ENCODE results near the gene WAPL.
"Not testable (repeated sequence)": the region's sequence is repeated elsewhere in the genome, so short reads cannot be mapped to it uniquely, and the experiment has no call there.

WAPL gene

DNA sequence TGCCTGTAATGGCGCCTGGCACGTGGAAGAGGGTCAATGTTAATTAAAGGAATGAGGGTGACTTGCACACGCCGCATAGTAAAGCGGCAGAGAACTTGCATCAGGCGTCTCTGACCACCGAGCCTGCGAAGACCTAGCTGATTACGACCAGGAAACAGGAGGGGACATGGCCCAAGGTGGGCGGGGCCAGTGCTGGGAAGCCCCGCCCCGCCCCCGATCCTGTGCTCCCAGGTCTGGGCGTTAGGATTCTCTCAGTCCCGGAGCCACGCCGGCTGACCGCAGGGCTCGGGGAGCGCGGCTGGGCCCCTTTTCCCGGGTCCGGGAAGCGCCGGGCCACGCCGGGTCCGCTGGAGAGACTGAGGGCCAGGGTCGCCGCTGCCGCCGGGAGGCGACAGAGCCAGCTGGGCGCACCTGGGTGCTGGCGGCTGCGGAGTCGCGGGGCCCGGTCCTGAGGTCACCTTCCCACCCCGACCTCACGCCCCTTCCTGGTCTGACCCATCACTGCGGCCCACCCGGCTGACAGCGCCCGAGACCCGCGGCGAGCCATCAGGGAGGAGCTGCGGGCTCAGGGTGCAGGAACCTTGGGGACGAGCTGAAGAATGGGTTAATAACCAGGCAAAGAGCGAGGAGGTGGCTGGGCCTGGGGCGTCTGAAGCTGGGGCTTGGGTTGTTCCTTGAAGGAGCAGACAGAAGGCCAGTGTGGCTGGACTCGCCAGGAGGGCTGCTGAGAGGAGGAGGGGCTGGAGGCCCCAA, 132.0 kb downstream of the WAPL start:
- H3K27ac ChIP-seq (replicated peaks; ENCODE audit: low read length) = no peak overlapping the region
- H2BK12ac ChIP-seq (ENCODE audit: low read length) = no peak overlapping the region
- peak overlapping the region; percentile 78 for H3K9ac ChIP-seq (ENCODE audit: low read depth, low read length, poor library complexity)
- no peaks in the 10 kb centered on the region for H3K36me3 ChIP-seq (replicated peaks in 1 of 2; ENCODE audit: control insufficient read depth in 2 of 2, insufficient read depth in 2 of 2, low read length in 2 of 2)
- H3K4ac ChIP-seq (ENCODE audit: low read length) = no peak overlapping the region
- H3K14ac ChIP-seq (ENCODE audit: low read length) = no peak overlapping the region
- peaks cover 2% of the 10 kb centered on the region for H3K79me1 ChIP-seq (ENCODE audit: low read depth, low read length)
- no peak for DNase-seq (ENCODE audit: low spot score)
- WGBS, 2 donors (ENCODE audit: extremely low coverage in 2 of 2, insufficient read length in 2 of 2, insufficient replicate concordance in 1 of 2) = no CpG with 5 or more reads among the region's 53 CpGs
- no peak overlapping the region for H2BK15ac ChIP-seq (ENCODE audit: low read length)
- peaks cover 0 to 69% (median 6%) of the 10 kb centered on the region in 3 experiments for H3K27me3 ChIP-seq (ENCODE audit: control insufficient read depth in 3 of 3, insufficient read depth in 3 of 3, low read depth in 1 of 3, low read length in 3 of 3)
- H3K18ac ChIP-seq (ENCODE audit: low read length) = peak overlapping the region; percentile 74
- peaks cover 0 to 8% of the 10 kb centered on the region in 2 donors for H3K4me1 ChIP-seq (ENCODE audit: control insufficient read depth in 2 of 2, insufficient read depth in 1 of 2, low read depth in 1 of 2, low read length in 2 of 2)
- H2BK120ac ChIP-seq (ENCODE audit: low read depth, low read length) = peak overlapping the region; percentile 7
- H3K4me2 ChIP-seq (ENCODE audit: insufficient read depth, low read length, poor library complexity, severe bottlenecking) = peak overlapping the region; percentile 70
- no peak overlapping the region for H4K91ac ChIP-seq (ENCODE audit: low read depth, low read length, poor library complexity)
- H3K23ac ChIP-seq (ENCODE audit: low read depth, low read length, poor library complexity) = peak overlapping the region; percentile 82
- H3K4me3 ChIP-seq (ENCODE audit: low read length in 2 of 2) = peak overlapping the region in 1 of 2 donors; percentile 78
- no peak overlapping the region for H2BK5ac ChIP-seq (ENCODE audit: low read length)
- H2AK5ac ChIP-seq (ENCODE audit: low read depth, low read length) = no peak overlapping the region
- H2AFZ ChIP-seq (ENCODE audit: low read length) = peak overlapping the region; percentile 72
- no peaks in the 10 kb centered on the region for H3K9me3 ChIP-seq (replicated peaks in 1 of 2; ENCODE audit: control insufficient read depth in 2 of 2, insufficient read depth in 1 of 2, low read depth in 1 of 2, low read length in 2 of 2)
- H4K8ac ChIP-seq (ENCODE audit: low read depth, low read length) = peak overlapping the region; percentile 93

DNA sequence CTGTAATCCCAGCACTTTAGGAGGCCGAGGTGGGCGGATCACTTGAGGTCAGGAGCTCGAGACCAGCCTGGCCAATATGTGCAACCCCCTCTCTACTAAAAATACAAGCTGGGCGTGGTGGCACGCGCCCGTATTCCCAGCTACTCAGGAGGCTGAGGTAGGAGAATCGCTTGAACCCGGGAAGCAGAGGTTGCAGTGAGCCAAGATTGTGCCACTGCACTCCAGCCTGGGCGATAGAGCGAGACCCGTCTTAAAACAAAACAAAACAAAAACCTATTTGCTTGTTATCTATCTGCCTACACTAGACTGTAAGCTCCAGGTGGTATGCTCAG, 132.5 kb downstream of the WAPL start:
- H3K14ac ChIP-seq (ENCODE audit: low read length); H2AK5ac ChIP-seq (ENCODE audit: low read depth, low read length); H3K4me1 ChIP-seq (ENCODE audit: control insufficient read depth in 2 of 2, insufficient read depth in 1 of 2, low read depth in 1 of 2, low read length in 2 of 2); H3K79me1 ChIP-seq (ENCODE audit: low read depth, low read length); H2BK5ac ChIP-seq (ENCODE audit: low read length); H3K9ac ChIP-seq (ENCODE audit: low read depth, low read length, poor library complexity); H4K91ac ChIP-seq (ENCODE audit: low read depth, low read length, poor library complexity); DNase-seq (ENCODE audit: low spot score); H2BK15ac ChIP-seq (ENCODE audit: low read length); H3K23ac ChIP-seq (ENCODE audit: low read depth, low read length, poor library complexity); H2BK120ac ChIP-seq (ENCODE audit: low read depth, low read length); H3K9me3 ChIP-seq (replicated peaks in 1 of 2; ENCODE audit: control insufficient read depth in 2 of 2, insufficient read depth in 1 of 2, low read depth in 1 of 2, low read length in 2 of 2); H3K4me3 ChIP-seq (ENCODE audit: low read length in 2 of 2); H3K4ac ChIP-seq (ENCODE audit: low read length); H2BK12ac ChIP-seq (ENCODE audit: low read length); H3K18ac ChIP-seq (ENCODE audit: low read length); H3K36me3 ChIP-seq (replicated peaks in 1 of 2; ENCODE audit: control insufficient read depth in 2 of 2, insufficient read depth in 2 of 2, low read length in 2 of 2); H4K8ac ChIP-seq (ENCODE audit: low read depth, low read length); H3K27ac ChIP-seq (replicated peaks; ENCODE audit: low read length): not testable (repeated sequence)
- peaks cover 0 to 69% (median 6%) of the 10 kb centered on the region in 3 experiments for H3K27me3 ChIP-seq (ENCODE audit: control insufficient read depth in 3 of 3, insufficient read depth in 3 of 3, low read depth in 1 of 3, low read length in 3 of 3)
- H3K4me2 ChIP-seq (ENCODE audit: insufficient read depth, low read length, poor library complexity, severe bottlenecking) = peak overlapping the region; percentile 70
- peak overlapping the region; percentile 72 for H2AFZ ChIP-seq (ENCODE audit: low read length)
- WGBS, 2 donors (ENCODE audit: extremely low coverage in 2 of 2, insufficient read length in 2 of 2, insufficient replicate concordance in 1 of 2) = no CpG with 5 or more reads among the region's 12 CpGs

DNA sequence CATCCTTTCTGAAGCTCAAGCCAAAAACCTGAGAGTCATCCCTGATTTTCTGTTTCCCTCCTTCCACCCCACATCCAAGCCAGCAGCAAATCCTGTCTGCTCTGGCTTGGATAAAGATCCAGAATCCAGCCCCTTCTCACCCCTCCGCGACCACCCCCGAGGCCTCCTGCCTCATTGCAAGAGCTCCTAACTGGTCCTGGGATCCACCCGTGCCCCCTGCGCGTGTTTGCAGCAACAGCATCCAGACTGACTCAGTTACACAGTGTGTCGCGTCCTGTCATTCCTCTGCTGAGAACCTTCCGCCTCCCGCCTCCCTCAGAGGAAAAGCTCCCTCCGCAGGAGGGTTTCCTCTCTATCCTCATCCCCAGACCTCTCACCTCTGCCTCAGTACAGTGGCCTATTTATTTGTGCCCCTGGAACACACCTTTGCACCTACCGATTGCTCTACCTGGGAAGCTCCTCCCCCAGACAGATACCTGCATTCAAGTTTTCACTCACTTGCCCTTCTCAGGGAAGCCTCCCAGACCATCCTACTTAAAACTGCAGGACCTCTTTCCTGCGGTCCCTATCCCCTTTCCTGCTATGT, 133.4 kb downstream of the WAPL start:
- Histone ChIP-seq H2AFZ (ENCODE audit: low read length) (no peak overlapping the region), H3K27ac (replicated peaks; ENCODE audit: low read length) (no peak overlapping the region), H2BK5ac (ENCODE audit: low read length) (no peak overlapping the region), H3K27me3 (ENCODE audit: control insufficient read depth in 3 of 3, insufficient read depth in 3 of 3, low read depth in 1 of 3, low read length in 3 of 3) (peaks cover 0 to 63% (median 6%) of the 10 kb centered on the region in 3 experiments), H4K91ac (ENCODE audit: low read depth, low read length, poor library complexity) (no peak overlapping the region), H3K4me3 (ENCODE audit: low read length in 2 of 2) (no peak overlapping the region), H2BK120ac (ENCODE audit: low read depth, low read length) (no peak overlapping the region), H3K9me3 (replicated peaks in 1 of 2; ENCODE audit: control insufficient read depth in 2 of 2, insufficient read depth in 1 of 2, low read depth in 1 of 2, low read length in 2 of 2) (no peaks in the 10 kb centered on the region), H3K4me2 (ENCODE audit: insufficient read depth, low read length, poor library complexity, severe bottlenecking) (no peak overlapping the region), H3K18ac (ENCODE audit: low read length) (no peak overlapping the region), H3K9ac (ENCODE audit: low read depth, low read length, poor library complexity) (no peak overlapping the region), H3K4ac (ENCODE audit: low read length) (no peak overlapping the region), H3K79me1 (ENCODE audit: low read depth, low read length) (peaks cover 2% of the 10 kb centered on the region), H3K4me1 (ENCODE audit: control insufficient read depth in 2 of 2, insufficient read depth in 1 of 2, low read depth in 1 of 2, low read length in 2 of 2) (peaks cover 0 to 8% of the 10 kb centered on the region in 2 donors), H2BK12ac (ENCODE audit: low read length) (no peak overlapping the region), H3K36me3 (replicated peaks in 1 of 2; ENCODE audit: control insufficient read depth in 2 of 2, insufficient read depth in 2 of 2, low read length in 2 of 2) (no peaks in the 10 kb centered on the region), H2BK15ac (ENCODE audit: low read length) (no peak overlapping the region), H3K14ac (ENCODE audit: low read length) (no peak overlapping the region), H3K23ac (ENCODE audit: low read depth, low read length, poor library complexity) (no peak overlapping the region), H4K8ac (ENCODE audit: low read depth, low read length) (no peak overlapping the region), H2AK5ac (ENCODE audit: low read depth, low read length) (no peak overlapping the region)
- no peak for DNase-seq (ENCODE audit: low spot score)
- no CpG with 5 or more reads among the region's 13 CpGs for WGBS, 2 donors (ENCODE audit: extremely low coverage in 2 of 2, insufficient read length in 2 of 2, insufficient replicate concordance in 1 of 2)

DNA sequence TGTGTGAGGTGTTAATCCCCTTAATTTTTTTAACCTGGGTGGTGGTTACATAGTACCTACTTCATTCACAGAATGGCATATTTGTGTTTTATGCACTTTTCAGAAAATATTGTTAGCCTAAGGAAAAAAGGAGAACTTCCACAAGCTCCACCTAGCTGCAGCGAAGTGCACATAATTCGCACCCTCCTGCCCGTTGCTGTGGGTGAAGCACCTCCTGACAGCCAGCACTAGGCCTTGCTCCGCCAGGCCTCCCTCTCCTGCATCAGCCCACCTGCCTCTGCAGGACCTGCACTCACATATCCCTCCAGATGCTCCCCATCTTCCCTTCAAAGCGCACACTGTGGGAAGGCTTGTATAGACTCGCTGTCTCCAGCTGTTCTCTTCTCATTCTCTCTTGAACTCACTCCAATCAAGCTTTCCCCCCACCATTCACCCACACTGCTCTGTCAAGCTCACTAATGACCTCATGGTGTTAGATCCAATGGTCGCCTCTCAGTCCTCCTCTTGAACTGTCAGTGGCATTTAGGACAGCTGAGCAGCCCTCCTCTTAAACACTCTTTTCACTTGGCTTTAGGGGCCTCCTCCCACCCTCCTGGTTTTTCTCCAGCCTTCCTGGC, 134.3 kb downstream of the WAPL start:
- Histone ChIP-seq H3K36me3 (replicated peaks in 1 of 2; ENCODE audit: control insufficient read depth in 2 of 2, insufficient read depth in 2 of 2, low read length in 2 of 2) (no peaks in the 10 kb centered on the region), H3K4me3 (ENCODE audit: low read length in 2 of 2) (no peak overlapping the region), H2BK12ac (ENCODE audit: low read length) (no peak overlapping the region), H4K91ac (ENCODE audit: low read depth, low read length, poor library complexity) (no peak overlapping the region), H3K4ac (ENCODE audit: low read length) (no peak overlapping the region), H2AFZ (ENCODE audit: low read length) (no peak overlapping the region), H3K4me1 (ENCODE audit: control insufficient read depth in 2 of 2, insufficient read depth in 1 of 2, low read depth in 1 of 2, low read length in 2 of 2) (peaks cover 0 to 8% of the 10 kb centered on the region in 2 donors), H2AK5ac (ENCODE audit: low read depth, low read length) (no peak overlapping the region), H3K14ac (ENCODE audit: low read length) (no peak overlapping the region), H3K4me2 (ENCODE audit: insufficient read depth, low read length, poor library complexity, severe bottlenecking) (no peak overlapping the region), H3K79me1 (ENCODE audit: low read depth, low read length) (peaks cover under 1% of the 10 kb centered on the region), H3K18ac (ENCODE audit: low read length) (no peak overlapping the region), H2BK15ac (ENCODE audit: low read length) (no peak overlapping the region), H3K27me3 (ENCODE audit: control insufficient read depth in 3 of 3, insufficient read depth in 3 of 3, low read depth in 1 of 3, low read length in 3 of 3) (peaks cover 0 to 57% (median 6%) of the 10 kb centered on the region in 3 experiments), H3K9ac (ENCODE audit: low read depth, low read length, poor library complexity) (no peak overlapping the region), H2BK120ac (ENCODE audit: low read depth, low read length) (no peak overlapping the region), H4K8ac (ENCODE audit: low read depth, low read length) (no peak overlapping the region), H3K9me3 (replicated peaks in 1 of 2; ENCODE audit: control insufficient read depth in 2 of 2, insufficient read depth in 1 of 2, low read depth in 1 of 2, low read length in 2 of 2) (no peaks in the 10 kb centered on the region), H3K27ac (replicated peaks; ENCODE audit: low read length) (no peak overlapping the region), H2BK5ac (ENCODE audit: low read length) (no peak overlapping the region), H3K23ac (ENCODE audit: low read depth, low read length, poor library complexity) (no peak overlapping the region)
- DNase-seq (ENCODE audit: low spot score) = no peak
- WGBS, 2 donors (ENCODE audit: extremely low coverage in 2 of 2, insufficient read length in 2 of 2, insufficient replicate concordance in 1 of 2) = no CpG with 5 or more reads among the region's 7 CpGs

Data from neuronal stem cell (in vitro differentiated cells).